H9 (cell line): ENCODE measurements around the gene PRR15. TPM values are rescaled to one million over a fixed set of nuclear protein-coding genes. Genes with fewer than 3 reads are reported as not detected.

Source experiments
- DNase-seq: peaks from one replicate; pipeline ENCODE4 v3.0.0-alpha.2; 2017
- H2AFZ ChIP-seq: one replicate; pipeline ENCODE4 v1.6.1; 2013; ENCODE audit warnings: mild to moderate bottlenecking, low read length, control low read depth, moderate library complexity
- H2AK5ac ChIP-seq: 2 replicates; pipeline ENCODE4 v1.6.1; 2013; ENCODE audit warnings: low read length, control low read depth, mixed read lengths; ENCODE audit not compliant: insufficient read length
- H2BK120ac ChIP-seq: one replicate; pipeline ENCODE4 v1.6.1; 2013; ENCODE audit warnings: low read depth, mild to moderate bottlenecking, low read length, control low read depth, inconsistent platforms; ENCODE audit not compliant: poor library complexity, severe bottlenecking
- H2BK12ac ChIP-seq: 2 replicates; pipeline ENCODE4 v1.6.1; 2013; ENCODE audit warnings: low read length, control low read depth, mixed read lengths, low read depth; ENCODE audit not compliant: insufficient read length
- H2BK15ac ChIP-seq: 2 replicates; pipeline ENCODE4 v1.6.1; 2013; ENCODE audit warnings: low read depth, low read length, control low read depth
- H2BK20ac ChIP-seq: one replicate; pipeline ENCODE4 v1.6.1; 2013; ENCODE audit warnings: low read depth, mild to moderate bottlenecking, low read length, control low read depth, inconsistent platforms; ENCODE audit not compliant: poor library complexity, severe bottlenecking
- H2BK5ac ChIP-seq: 2 replicates; pipeline ENCODE4 v1.6.1; 2013; ENCODE audit warnings: low read length, control low read depth, mixed read lengths; ENCODE audit not compliant: insufficient read length
- H3K14ac ChIP-seq: 2 replicates; pipeline ENCODE4 v1.6.1; 2013; ENCODE audit warnings: low read length, control low read depth; ENCODE audit not compliant: insufficient read depth
- H3K18ac ChIP-seq: 2 replicates; pipeline ENCODE4 v1.6.1; 2013; ENCODE audit warnings: low read depth, mild to moderate bottlenecking, mixed read lengths, low read length, control low read depth; ENCODE audit not compliant: insufficient read length
- H3K23ac ChIP-seq: 2 replicates; pipeline ENCODE4 v1.6.1; 2013; ENCODE audit warnings: low read length, control low read depth, mixed read lengths, low read depth; ENCODE audit not compliant: insufficient read length
- H3K23me2 ChIP-seq: 2 replicates; pipeline ENCODE4 v1.6.1; 2013; ENCODE audit warnings: low read depth, mild to moderate bottlenecking, mixed read lengths, low read length, control low read depth; ENCODE audit not compliant: insufficient read length, poor library complexity, severe bottlenecking
- H3K27ac ChIP-seq: 2 replicates; pipeline ENCODE4 v1.5.1; 2013; ENCODE audit warnings: low read length, control low read depth, mixed read lengths, low read depth; ENCODE audit not compliant: insufficient read length
- H3K27me3 ChIP-seq: 2 replicates; pipeline ENCODE4 v1.6.1; 2013; ENCODE audit warnings: low read length, control low read depth, inconsistent platforms; ENCODE audit not compliant: insufficient read depth
- H3K4ac ChIP-seq: 2 replicates; pipeline ENCODE4 v1.6.1; 2013; ENCODE audit warnings: low read depth, mild to moderate bottlenecking, control low read depth, inconsistent platforms, low read length, moderate library complexity
- H3K4me1 ChIP-seq: 2 replicates; pipeline ENCODE4 v1.6.1; 2013; ENCODE audit warnings: low read length, control low read depth, inconsistent platforms; ENCODE audit not compliant: insufficient read depth
- H3K4me2 ChIP-seq: 2 replicates; pipeline ENCODE4 v1.6.1; 2013; ENCODE audit warnings: low read length, control low read depth, mixed read lengths; ENCODE audit not compliant: insufficient read length, insufficient read depth
- H3K56ac ChIP-seq: 2 replicates; pipeline ENCODE4 v1.6.1; 2013; ENCODE audit warnings: low read depth, mild to moderate bottlenecking, mixed read lengths, low read length, control low read depth; ENCODE audit not compliant: insufficient read length
- H3K79me1 ChIP-seq: 2 replicates; pipeline ENCODE4 v1.6.1; 2013; ENCODE audit warnings: low read depth, mild to moderate bottlenecking, moderate library complexity, low read length, control low read depth, inconsistent platforms; ENCODE audit not compliant: insufficient read depth, poor library complexity, severe bottlenecking
- H3K79me2 ChIP-seq: 2 replicates; pipeline ENCODE4 v1.6.1; 2013; ENCODE audit warnings: low read length, control low read depth, inconsistent platforms; ENCODE audit not compliant: insufficient read depth
- H3K9ac ChIP-seq: 2 replicates; pipeline ENCODE4 v1.6.1; 2013; ENCODE audit warnings: low read length, control low read depth, mixed read lengths; ENCODE audit not compliant: insufficient read length; ENCODE audit errors: extremely low read depth
- H3K9me3 ChIP-seq: one replicate; pipeline ENCODE4 v1.6.1; 2013; ENCODE audit warnings: low read depth, low read length, inconsistent platforms; ENCODE audit not compliant: control insufficient read depth
- H3T11ph ChIP-seq: one replicate; pipeline ENCODE4 v1.6.1; 2013; ENCODE audit warnings: mild to moderate bottlenecking, low read length, control low read depth, inconsistent platforms
- H4K20me1 ChIP-seq: one replicate; pipeline ENCODE4 v1.6.1; 2013; ENCODE audit not compliant: control insufficient read depth, insufficient read length, insufficient read depth
- H4K5ac ChIP-seq: 2 replicates; pipeline ENCODE4 v1.6.1; 2013; ENCODE audit warnings: low read depth, mild to moderate bottlenecking, mixed read lengths, low read length, control low read depth; ENCODE audit not compliant: insufficient read length
- H4K8ac ChIP-seq: replicated peaks from 2 replicates; pipeline ENCODE4 v1.6.1; 2013; ENCODE audit warnings: low read length, control low read depth, mixed read lengths, low read depth; ENCODE audit not compliant: insufficient read length
- H4K91ac ChIP-seq: 2 replicates; pipeline ENCODE4 v1.6.1; 2013; ENCODE audit warnings: low read depth, mild to moderate bottlenecking, moderate library complexity, mixed read lengths, low read length, control low read depth; ENCODE audit not compliant: insufficient read length
- H3K27ac Mint-ChIP-seq, 3 experiments: 2 replicates in 2 of 3; 3 replicates in 1 of 3; pipeline ENCODE4 v1.8.0; 2020 to 2021; ENCODE audit warnings: mixed read lengths in 3 of 3, mild to moderate bottlenecking in 1 of 3, moderate library complexity in 1 of 3
- H3K27me3 Mint-ChIP-seq: 2 replicates; pipeline ENCODE4 v1.8.0; 2021; ENCODE audit warnings: low read depth, mild to moderate bottlenecking, moderate library complexity, mixed read lengths
- H3K36me3 Mint-ChIP-seq, 3 experiments: 2 replicates in 2 of 3; 3 replicates in 1 of 3; pipeline ENCODE4 v1.8.0; 2020 to 2021; ENCODE audit warnings: low read depth in 3 of 3, mixed read lengths in 3 of 3; ENCODE audit not compliant: insufficient read depth in 1 of 3
- H3K4me1 Mint-ChIP-seq, 2 experiments: 2 replicates each; pipeline ENCODE4 v1.8.0; 2020; ENCODE audit warnings: mixed read lengths in 2 of 2
- H3K4me3 Mint-ChIP-seq, 2 experiments: 2 replicates in 1 of 2; 3 replicates in 1 of 2; pipeline ENCODE4 v1.8.0; 2020 to 2021; ENCODE audit warnings: mild to moderate bottlenecking in 2 of 2, mixed read lengths in 2 of 2, moderate library complexity in 1 of 2
- H3K9me3 Mint-ChIP-seq, 2 experiments: 2 replicates in 1 of 2; 3 replicates in 1 of 2; pipeline ENCODE4 v1.8.0; 2020; ENCODE audit warnings: mild to moderate bottlenecking in 2 of 2, mixed read lengths in 2 of 2, moderate library complexity in 1 of 2
- WGBS: extraction: QIAGEN DNeasy Blood & Tissue Kit; methylation state at CpG from one replicate; pipeline ENCODE4 v1.1.7; 2013; ENCODE audit warnings: missing lambda C conversion rate, low lambda C conversion rate, mixed read lengths; ENCODE audit not compliant: insufficient read length; ENCODE audit errors: extremely low coverage; 5-methylcytosine and 5-hydroxymethylcytosine counted together
- total RNA-seq: library from RNA; stranded (reverse); gene quantifications from 2 replicates; pipeline ENCODE4 v1.2.1, GENCODE V29; 2021
- TF ChIP-seq, protein P1 (sequence below): fragments of 200-600 bp; sonication (generic); conservative IDR thresholded peaks from 3 replicates; pipeline ENCODE4 v1.8.0; 2021; ENCODE audit warnings: antibody characterized with exemption, mild to moderate bottlenecking

Gene PRR15
- total RNA-seq, 1 experiment from 2014 or later, result 15.1 TPM

DNA sequence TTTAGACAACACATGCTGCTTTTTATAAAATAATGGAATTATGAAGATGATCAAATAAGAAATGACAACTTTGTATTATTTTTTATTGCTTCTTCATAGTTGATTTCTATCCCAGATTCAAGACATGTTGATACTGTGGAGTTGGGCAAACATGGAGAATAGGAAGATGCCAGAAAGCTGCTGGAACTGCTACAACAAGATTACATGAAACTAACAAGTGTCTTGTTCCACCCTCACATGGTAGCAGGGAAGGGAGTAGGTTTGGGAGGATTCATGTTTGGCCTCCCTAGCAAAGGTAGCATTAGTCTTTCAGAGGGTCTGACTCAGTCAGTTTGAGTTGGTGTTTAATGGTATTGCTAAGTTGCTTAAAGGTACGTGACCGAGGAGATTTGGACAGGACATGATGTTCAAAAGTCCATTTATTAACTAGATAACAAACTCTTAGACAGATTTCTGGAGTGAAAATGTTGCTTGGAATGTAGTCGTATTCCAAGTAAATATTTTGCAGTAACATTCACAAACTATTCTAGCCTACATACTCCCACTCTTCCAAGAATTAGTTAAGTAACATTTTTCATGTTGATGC lies 33.1 kb downstream of the PRR15 start:
- H3K23ac ChIP-seq, result no peak overlapping the region
- no peak overlapping the region for H3K14ac ChIP-seq
- no CpG with 5 or more reads among the region's 3 CpGs for WGBS
- no peak overlapping the region for H4K8ac ChIP-seq
- no peak overlapping the region for H2BK20ac ChIP-seq
- H3K9ac ChIP-seq, result no peak overlapping the region
- no peak overlapping the region for H3K4me2 ChIP-seq
- H2AFZ ChIP-seq, result no peak overlapping the region
- no peaks in the 10 kb centered on the region for H3K27me3 ChIP-seq
- H2BK12ac ChIP-seq, result no peak overlapping the region
- no peaks in the 10 kb centered on the region for H3K9me3 Mint-ChIP-seq
- no peak overlapping the region for H3K56ac ChIP-seq
- H3K23me2 ChIP-seq, result no peaks in the 10 kb centered on the region
- no peak overlapping the region for H2BK120ac ChIP-seq
- no peak overlapping the region for H2BK5ac ChIP-seq
- H4K20me1 ChIP-seq, result no peaks in the 10 kb centered on the region
- DNase-seq, result no peak
- H3K27ac Mint-ChIP-seq, result no peak overlapping the region
- no peaks in the 10 kb centered on the region for H3K36me3 Mint-ChIP-seq
- no peak overlapping the region for H3K18ac ChIP-seq
- H4K5ac ChIP-seq, result no peak overlapping the region
- H3K9me3 ChIP-seq, result no peaks in the 10 kb centered on the region
- H2BK15ac ChIP-seq, result no peak overlapping the region
- no peak overlapping the region for H3K27ac ChIP-seq
- no peak overlapping the region for H4K91ac ChIP-seq
- H3K4me1 ChIP-seq, result no peaks in the 10 kb centered on the region
- H3K4ac ChIP-seq, result no peak overlapping the region
- H3K4me3 Mint-ChIP-seq, result no peak overlapping the region
- no peaks in the 10 kb centered on the region for H3K27me3 Mint-ChIP-seq
- TF ChIP-seq, protein P1, sequence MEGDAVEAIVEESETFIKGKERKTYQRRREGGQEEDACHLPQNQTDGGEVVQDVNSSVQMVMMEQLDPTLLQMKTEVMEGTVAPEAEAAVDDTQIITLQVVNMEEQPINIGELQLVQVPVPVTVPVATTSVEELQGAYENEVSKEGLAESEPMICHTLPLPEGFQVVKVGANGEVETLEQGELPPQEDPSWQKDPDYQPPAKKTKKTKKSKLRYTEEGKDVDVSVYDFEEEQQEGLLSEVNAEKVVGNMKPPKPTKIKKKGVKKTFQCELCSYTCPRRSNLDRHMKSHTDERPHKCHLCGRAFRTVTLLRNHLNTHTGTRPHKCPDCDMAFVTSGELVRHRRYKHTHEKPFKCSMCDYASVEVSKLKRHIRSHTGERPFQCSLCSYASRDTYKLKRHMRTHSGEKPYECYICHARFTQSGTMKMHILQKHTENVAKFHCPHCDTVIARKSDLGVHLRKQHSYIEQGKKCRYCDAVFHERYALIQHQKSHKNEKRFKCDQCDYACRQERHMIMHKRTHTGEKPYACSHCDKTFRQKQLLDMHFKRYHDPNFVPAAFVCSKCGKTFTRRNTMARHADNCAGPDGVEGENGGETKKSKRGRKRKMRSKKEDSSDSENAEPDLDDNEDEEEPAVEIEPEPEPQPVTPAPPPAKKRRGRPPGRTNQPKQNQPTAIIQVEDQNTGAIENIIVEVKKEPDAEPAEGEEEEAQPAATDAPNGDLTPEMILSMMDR, result no peak
- H3K4me1 Mint-ChIP-seq, result peaks cover 12 to 19% of the 10 kb centered on the region in 2 experiments
- no peak overlapping the region for H2AK5ac ChIP-seq
- H3T11ph ChIP-seq, result no peak overlapping the region
- no peaks in the 10 kb centered on the region for H3K79me1 ChIP-seq
- no peaks in the 10 kb centered on the region for H3K79me2 ChIP-seq
